IPS-NIHi7 (cell line): ENCODE data around the gene C3orf33.

Source experiments
- DNase-seq: peaks from one replicate; pipeline ENCODE4 v3.0.0; 2012; ENCODE audit warnings: mixed read lengths; ENCODE audit errors: extremely low spot score

C3orf33 gene

DNA sequence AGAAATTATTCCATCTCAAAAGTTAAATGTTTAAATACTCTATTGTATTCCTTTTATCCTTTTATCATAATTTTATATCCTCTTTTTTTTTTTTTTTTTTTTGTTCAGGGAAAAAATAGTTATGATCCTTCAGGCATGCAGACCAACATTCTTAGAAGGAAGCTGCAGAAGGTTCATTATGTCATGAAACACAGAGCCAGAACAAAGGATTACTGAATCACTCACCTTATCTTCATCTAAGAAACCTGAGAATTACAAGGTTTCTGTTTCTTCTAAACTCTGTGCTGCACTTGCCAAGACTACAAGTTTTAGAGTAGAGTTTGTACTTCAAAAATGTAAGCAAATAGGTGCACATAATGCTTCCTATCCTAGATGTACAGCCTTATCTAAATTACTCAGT is 64.5 kb downstream of the C3orf33 start:
- DNase-seq, result no peak

DNA sequence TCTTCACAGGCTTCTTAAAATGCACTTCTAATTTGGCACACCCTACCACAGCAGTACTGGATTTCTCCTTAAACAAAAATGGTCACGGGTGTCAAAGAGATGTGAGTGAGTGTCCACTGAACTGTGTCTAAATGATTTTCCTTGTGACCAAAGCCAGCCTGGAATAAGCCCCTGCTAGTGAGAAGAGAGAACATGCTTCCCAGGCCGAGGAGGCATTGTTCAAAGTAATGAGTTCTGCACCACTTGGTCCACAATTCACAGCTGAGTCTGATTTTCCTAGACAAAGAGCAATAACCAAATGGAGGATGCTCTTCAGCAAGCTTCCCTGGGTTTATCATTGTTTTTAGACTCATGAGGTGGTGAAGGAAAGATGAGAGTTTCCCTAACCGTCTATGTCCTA is 65.0 kb downstream of the C3orf33 start:
- no peak for DNase-seq

DNA sequence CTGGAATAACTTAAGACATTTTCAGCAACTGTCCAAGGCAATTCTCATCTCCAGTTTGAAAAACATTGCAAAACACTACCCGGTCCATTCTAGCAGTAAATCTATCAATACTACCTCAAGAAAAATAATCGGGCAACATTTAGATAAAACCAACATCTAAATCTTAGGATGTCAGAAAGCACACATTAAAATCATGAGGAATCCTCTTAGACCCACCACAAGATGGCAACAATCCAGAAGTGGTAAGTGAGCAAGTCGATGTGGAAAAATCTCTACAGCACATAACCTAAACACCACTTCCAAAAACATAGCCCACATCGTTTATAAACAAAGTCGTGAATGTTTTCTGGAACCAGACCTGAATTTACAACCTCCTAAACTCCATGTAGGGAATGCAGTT is 66.9 kb downstream of the C3orf33 start:
- DNase-seq, result no peak

DNA sequence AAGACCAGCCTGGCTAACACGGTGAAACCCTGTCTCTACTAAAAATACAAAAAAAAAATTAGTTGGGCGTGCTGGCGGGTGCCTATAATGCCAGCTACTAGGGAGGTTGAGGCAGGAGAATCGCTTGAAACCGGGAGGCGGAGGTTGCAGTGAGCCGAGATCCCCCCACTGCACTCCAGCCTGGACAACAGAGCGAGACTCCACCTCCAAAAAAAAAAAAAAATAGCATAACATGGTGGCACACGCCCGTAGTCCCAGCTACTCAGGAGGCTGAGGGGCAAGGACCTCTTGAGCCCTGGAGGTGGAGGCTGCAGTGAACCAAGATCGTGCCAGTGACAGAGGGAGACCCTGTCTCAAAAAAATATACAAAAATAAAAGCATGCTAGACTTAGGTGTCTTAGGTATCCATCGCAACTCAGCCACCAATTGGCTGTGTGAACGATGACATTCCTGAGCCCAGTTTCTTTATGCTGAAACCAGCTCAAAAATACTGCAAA is 67.5 kb downstream of the C3orf33 start:
- DNase-seq, result no peak

DNA sequence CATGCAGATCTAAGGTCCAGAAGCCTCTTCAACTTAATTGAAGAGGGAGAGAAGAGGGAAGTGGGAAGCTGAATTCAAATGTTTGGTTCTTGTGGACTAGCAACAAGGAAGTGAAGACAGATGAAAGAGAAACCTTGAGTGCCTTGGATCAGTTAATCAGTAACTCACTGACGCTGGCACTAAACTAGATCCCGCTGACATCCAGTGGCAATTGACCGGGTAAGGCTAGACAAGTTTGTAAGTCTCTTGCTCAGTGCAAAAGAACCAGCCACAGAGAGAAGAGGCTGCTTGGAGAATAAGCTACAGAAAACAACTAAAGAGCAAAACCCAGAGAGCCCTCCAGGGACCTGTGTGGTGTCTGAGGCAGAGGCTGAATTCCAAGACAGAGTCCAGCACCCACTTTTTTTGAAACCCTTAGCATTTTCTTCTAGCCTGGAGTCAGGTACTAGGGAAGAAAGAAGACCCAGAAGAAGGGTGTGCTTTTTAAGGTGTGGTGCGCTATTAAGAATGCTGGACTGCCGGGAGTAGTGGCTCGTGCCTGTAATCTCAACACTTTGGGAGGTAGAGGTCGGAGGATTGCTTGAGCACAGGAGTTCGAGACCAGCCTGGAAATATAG is 68.1 kb downstream of the C3orf33 start:
- DNase-seq, result no peak

DNA sequence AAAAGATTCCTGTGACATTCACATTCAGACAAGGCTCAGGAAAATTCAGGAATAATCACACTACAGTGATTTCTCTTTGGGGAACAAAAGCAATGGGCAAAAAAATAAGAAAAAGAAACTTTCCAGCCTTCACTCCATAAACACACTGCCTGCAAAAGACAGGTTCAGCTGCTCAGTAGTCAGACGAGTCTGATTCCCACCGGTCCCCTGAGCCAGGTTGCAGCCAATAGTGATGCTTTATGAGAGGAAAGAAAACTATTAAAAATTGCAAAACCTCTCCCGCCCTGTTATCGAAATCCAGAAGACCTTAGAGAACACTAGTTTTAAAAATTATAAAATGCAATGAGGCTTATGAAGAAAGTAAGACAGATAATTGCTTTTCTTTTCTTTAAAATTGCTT is 69.7 kb downstream of the C3orf33 start:
- no peak for DNase-seq

DNA sequence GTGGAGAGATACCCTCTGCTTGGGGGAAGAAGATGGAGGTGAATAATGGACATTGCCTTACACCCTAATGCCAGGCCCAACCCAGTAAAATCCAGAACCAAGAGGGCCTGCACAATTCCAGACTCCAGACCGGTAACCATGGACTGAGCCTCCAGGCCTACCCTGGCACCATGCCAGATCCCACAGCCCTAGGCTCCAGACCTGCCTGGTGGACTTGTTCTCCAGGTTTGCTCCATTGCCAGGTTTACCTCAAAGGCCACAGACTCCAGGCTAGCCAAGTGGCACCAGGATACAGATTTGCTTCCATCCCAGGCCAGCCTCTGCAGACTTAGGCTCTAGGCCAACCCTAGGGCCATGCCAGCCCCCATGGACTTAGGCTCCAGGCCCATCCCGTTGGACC is 75.2 kb downstream of the C3orf33 start:
- DNase-seq, result no peak

DNA sequence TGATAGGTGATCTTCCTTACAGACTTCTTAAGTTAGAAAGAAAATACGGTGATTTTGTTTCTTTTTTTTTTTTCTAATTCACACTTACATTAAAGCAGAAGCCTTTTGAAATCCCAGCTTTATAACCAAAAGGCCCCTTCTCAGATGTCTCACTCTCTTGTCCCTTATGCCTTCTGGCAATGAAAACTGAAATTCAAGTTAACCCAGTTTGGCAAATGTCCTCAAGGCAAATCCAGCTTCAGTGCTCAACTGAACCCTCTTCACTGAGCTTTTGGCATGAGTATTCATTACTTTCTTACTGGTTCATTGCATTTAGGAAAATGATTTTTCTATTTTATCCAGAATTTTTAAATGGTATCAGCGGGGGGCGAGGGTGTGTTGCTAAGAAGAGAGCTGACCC is 78.2 kb downstream of the C3orf33 start:
- DNase-seq, result no peak

DNA sequence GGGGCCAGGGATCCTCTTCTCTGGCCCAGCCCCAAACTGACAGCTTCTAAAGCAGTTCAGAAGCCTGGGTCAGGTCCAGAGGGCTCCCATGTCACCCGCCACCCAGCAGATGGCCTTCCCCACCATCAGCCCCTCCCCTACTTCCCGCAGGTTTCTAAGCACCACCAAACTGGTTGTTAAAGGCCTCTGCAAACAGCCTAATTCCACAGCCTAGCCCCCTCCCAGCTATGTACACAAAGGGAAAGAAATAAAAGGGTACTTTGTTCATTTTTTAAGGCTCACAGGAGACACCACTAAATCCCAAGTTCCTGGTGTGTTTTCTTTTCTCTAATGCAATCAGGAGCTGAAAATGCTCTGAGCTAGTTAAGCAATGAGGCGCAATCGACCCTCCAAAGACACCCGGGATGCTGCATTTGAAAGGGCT is 91.8 kb downstream of the C3orf33 start:
- DNase-seq, result peak; percentile 68
